HG03439 (cell line): ENCODE results near the gene LNPEP.

Experiments used
- ATAC-seq: cut with Tn5 transposase; IDR thresholded peaks from one replicate; pipeline ENCODE4 v1.9.1; 2021; ENCODE audit warnings: mild to moderate bottlenecking, moderate library complexity; ENCODE audit not compliant: unreplicated experiment

LNPEP gene

DNA sequence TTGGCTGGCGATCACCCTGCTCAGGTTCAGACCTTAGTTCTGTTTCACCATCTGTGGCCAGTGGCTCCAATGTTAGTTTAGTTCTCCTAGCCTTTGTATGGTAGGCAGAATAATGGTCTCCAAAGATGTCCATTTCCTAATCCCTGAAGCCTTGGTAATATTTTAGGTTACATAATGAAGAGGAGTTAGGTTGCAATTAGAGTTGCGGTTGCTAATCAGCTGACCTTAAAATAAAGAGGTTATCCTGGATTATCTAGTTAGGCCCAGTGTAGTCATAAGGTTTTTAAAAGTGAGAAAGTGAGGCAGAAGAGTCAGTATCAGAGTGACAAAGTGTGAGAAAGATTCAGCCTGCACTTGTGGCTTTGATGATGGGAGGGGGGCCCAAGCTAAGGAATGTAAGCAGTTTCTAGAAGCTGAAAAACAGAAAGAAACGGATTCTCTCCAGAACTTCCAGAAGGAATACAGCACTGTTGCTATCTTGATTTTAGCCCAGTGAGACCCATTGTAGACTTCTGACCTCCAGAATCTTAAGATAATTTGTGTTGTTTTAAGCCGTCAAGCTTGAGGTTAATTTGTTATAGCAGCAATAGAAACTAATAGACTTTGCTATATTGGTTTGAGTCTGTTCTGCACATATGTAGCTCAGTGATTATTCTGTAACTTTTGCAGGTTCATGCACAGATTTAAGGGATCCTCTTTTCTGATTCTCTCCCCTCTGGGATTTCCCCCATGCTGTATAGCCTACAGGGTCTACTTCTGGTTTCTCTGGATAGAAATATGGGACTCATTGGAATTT lies 21.6 kb downstream of the LNPEP start:
- peak; percentile 46 for ATAC-seq

GRCh38 chr5:96958977-96959376 lies 23.1 kb downstream of the LNPEP start:
- no peak for ATAC-seq

- ATAC-seq = peak; percentile 50
Observed at GRCh38 chr5:96961053-96961452, 25.2 kb downstream of the LNPEP start.

DNA sequence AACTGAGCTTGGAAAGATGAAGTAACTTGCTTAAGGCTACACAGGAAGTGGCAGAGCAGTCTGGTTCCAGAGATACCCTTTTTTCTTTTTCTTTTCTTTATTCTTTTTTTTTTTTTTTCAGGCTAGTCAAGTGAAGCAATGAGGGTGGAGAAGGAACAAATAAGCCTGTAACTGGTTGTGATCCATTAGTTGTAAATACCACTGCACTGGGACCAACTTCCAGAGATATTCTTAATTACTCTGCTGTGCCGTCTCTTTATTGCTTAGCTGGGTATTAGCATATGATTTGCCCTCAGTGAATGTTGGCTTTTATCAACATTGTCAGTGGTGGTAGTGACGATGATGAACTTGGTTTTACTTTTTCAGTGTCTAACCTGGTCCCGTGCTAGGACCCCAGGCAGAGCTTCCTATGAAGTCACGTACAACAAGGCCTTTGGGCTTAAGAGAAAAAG lies 26.7 kb downstream of the LNPEP start:
- no peak for ATAC-seq

GRCh38 chr5:96963267-96963666 lies 27.4 kb downstream of the LNPEP start:
- no peak for ATAC-seq

DNA sequence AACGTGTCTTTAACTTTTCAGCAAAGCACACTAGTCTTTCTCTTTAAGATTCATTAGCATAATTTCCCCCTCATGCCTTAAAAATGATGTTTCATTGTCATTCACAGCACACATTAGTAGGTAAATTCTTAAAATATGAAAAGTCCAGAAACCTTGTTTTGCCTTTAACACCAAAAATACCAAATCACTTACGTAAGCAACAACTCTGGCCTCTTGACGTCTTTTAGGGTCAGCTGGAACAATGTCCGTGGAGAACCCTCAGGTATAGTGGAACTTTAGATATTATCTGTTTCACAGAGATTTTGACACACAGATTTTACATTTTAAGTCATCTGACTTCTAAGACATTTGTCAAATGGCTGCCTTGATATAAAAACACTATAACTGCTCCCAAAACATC lies 30.9 kb downstream of the LNPEP start:
- ATAC-seq = no peak

GRCh38 chr5:96967400-96967799 lies 31.5 kb downstream of the LNPEP start:
- no peak for ATAC-seq

GRCh38 chr5:96968074-96968473 lies 32.2 kb downstream of the LNPEP start:
- no peak for ATAC-seq

GRCh38 chr5:96968614-96969013 lies 32.7 kb downstream of the LNPEP start:
- no peak for ATAC-seq

DNA sequence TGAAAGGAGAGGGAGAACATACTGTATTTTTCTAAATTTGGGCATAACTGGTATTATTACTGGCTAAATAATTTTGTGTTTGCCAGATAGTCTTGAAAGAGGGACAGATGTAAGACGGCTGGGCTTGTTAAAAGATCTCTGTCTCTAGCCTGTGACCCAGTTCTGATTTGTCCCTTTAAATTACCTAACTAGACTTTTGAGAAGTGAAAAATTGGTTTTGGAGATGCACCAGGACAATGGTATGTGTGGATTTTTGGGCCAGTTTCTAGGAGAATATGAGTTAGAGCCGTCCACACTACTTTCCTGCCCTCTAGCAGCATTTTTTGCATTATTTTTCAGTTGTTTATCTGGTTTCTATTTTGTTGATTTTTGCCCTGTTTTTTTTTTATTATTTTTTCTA lies 33.5 kb downstream of the LNPEP start:
- ATAC-seq = no peak

- no peak for ATAC-seq
Observed at GRCh38 chr5:96972599-96973334, 36.9 kb downstream of the LNPEP start.

GRCh38 chr5:96973532-96974401 lies 37.9 kb downstream of the LNPEP start:
- ATAC-seq = no peak

- ATAC-seq = no peak
Observed at GRCh38 chr5:96975656-96976055, 39.8 kb downstream of the LNPEP start.

- ATAC-seq = no peak
Observed at GRCh38 chr5:96977228-96977627, 41.3 kb downstream of the LNPEP start.

DNA sequence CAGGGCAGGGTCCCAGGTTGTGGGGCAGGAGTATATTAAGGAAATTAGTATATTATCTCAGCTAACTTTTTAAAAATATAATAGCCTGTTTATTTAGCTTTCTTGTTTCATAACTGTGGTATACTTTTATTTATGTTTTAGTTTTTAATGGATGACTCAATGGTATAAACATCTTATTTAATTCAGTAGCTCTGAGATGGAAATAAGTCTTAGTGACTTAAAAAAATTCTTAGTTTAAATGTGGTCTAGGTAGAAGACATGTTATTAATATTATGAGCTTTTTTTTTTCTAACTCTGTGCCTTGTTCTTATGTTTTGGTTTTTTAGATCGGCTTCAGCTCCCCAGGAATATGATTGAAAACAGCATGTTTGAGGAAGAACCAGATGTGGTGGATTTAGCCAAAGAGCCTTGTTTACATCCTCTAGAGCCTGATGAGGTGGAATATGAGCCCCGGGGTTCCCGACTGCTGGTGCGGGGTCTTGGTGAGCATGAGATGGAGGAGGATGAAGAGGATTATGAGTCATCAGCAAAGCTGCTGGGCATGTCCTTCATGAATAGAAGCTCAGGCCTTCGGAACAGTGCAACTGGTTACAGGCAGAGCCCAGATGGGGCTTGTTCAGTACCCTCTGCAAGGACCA lies 43.1 kb downstream of the LNPEP start:
- no peak for ATAC-seq

DNA sequence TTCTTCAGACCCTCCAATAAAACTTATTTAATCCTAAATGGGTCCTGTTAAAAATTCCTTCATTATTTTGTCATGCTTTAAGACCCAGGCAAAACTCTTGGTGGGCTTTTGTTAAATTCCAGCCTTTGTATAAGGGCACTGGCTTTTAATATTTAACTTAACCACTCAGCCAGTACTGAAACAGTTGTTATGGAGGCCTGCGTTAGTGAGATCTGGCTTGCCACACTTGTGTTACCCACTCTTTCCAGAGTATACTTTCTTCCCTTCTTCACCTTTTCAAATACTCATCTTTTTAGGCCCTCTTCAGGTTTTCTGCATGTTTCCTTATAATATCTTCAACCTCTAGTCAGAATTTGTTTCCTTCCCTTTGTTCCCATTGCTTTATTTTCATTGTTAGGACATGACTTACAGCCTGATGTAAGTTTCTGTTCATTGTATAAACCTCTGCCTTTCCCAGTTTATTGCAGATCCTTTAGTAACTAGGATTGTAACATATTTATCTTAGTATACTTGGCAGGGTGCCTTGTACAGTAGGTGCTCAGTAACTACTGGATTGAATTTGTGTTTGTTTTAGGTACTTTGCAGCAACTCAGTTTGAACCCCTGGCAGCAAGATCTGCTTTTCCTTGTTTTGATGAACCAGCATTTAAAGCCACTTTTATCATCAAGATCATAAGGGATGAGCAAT lies 48.8 kb downstream of the LNPEP start:
- no peak for ATAC-seq

DNA sequence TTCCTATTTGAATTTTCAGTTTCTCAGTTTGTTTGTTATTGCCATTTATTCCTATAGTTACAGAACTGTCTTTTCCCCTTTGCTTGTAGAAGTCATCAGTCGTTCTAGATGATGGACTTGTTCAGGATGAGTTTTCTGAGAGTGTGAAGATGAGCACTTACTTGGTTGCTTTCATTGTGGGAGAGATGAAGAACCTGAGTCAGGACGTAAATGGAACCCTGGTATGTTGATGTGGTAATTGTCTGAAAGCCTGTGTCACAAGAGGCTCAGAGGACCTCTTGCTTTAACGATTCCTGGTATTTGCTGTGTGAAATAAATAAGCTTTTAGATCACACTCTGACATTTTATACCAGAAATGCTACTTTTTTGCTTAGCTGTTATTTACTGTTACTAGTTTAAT lies 50.6 kb downstream of the LNPEP start:
- ATAC-seq = no peak

DNA sequence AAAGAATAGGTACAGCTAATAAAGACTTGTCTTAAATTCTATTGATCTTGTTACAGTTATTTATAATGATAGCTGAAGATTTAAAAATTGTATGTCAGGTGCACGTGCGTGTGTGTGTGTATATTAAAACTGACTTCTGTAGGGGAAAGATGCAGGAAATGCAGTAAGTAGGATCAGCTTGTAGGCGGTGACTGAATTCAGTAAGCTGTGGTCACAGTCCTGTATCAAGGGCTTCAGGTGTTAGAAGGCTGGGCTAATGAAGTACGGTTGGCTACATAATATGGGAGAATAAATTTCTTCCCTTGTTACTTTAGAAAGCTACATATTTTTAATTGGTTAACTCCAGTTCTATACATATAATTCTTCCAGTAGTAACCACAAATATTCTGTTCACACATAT lies 54.2 kb downstream of the LNPEP start:
- no peak for ATAC-seq

- ATAC-seq = no peak
Observed at GRCh38 chr5:96991708-96992107, 55.8 kb downstream of the LNPEP start.

GRCh38 chr5:96993760-96994159 lies 57.9 kb downstream of the LNPEP start:
- ATAC-seq = no peak
